Measurements from ENCODE around the gene C19orf44.
"Not testable (repeated sequence)": the region's sequence is repeated elsewhere in the genome, so short reads cannot be mapped to it uniquely, and the experiment has no call there.

Gene C19orf44

DNA sequence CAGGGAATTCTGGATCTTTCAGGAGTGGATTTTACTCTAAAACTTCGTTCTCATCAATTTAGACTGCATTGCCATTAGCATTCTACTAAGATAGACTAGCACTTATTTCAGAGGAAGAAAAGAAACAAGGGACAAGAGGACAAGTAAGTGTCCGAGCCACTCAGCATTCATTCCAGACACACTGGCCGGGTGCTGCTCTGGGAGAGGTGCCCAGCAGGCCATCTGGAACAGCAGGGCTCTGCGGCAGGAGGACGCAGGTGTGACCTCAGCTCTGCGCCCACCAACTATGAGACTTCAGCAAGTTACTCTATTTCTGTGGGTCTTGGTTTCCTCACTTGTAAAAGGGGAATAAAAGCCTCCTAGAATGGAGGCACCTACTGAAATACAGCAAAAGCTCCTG is 28.6 kb upstream of the C19orf44 start:
- no peak for DNase-seq (ENCODE audit: low read depth in 2 of 2)

DNA sequence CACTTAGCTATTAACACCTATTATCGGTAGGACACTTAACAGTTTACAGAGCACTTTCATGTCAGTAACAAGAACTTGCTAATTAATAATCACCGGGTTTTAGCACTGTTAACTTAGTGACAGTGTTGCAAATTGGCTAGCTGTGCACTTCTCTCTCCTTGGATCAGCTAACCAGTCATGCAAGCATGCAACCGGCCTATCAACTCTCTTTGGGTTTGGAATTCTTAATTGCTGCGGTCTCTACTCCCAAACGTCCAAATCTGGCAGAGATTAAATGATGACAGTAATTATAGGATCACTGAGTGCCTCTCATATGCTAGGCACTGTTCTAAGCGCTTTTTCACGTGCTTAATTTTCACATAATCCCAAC is 25.7 kb upstream of the C19orf44 start:
- no peak for DNase-seq (ENCODE audit: low read depth in 2 of 2)

DNA sequence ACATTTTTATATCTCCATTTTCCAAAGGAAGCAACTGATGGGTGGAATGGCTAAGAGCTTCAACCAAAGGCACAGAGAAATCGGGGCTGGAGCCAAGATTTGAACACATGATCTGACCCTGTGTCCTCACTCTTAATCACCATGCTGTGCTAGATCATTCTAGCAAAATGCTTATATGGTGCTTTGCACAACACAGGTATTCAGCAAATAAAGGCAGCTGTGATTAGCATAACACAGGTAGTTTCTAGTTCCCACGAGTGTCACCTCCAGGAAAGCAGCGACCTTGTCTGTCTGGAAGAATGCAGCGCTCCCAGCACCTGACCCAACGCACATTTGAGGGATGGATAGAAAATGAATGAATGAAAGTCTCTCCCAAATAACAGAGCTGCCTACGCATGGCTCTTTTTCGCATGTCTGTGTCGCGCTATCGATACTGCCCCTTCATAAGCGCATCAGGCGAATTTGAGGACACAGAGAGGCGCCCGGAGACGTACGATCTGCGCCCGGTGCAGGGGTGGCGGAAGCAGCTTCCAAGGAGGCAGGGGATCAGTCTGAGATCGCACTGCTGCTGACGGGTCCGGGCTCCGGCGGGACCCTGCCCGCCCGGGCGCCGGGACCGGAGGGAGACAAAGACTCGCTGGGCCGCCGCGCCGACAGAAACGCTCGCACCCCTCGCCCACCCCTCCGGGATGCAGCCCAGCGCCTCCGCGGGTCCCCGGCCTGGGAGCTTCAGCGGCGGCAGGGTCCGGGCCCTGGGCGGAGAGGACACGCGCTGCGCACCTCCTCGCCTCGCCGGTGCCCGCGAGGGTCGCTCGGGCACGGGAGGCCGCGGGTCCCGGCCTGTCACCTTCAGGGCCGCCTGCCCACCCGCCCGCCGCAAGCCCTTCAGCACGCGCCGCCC is 25.0 kb upstream of the C19orf44 start:
- no peak for DNase-seq (ENCODE audit: low read depth in 2 of 2)

DNA sequence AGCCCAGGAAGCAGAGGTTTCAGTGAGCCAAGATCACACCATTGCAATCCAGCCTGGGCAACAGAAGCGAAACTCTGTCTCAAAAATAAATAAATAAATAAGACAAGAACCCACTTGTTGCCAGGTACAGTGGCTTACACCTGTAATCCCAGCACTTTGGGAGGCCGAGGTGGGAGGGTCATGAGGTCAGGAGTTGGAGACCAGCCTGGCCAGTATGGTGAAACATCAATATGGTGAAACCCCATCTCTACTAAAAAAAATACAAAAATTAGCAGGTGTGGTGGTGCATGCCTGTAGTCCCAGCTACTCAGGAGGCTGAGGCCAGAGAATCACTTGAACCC is 23.7 kb upstream of the C19orf44 start:
- not testable (repeated sequence) for DNase-seq (ENCODE audit: low read depth in 2 of 2)

DNA sequence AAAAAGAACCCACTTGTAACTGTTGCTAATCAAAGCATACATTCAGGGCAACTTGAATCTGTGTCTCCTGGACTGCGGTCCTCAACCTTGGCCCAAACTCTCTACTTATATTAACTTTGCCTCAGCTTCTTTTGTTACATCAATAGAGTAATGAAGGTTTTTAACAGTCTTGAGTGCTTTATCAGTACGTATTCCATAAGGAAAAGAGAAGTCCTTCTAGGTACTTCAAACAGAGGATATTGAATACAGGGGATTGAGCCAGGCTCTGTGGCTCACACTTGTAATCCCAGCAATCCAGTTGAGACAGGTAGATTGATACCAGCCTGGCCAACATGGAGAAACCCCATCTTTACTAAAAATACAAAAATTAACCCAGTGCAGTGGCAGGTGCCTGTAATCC is 23.2 kb upstream of the C19orf44 start:
- DNase-seq (ENCODE audit: low read depth in 2 of 2) = no peak

DNA sequence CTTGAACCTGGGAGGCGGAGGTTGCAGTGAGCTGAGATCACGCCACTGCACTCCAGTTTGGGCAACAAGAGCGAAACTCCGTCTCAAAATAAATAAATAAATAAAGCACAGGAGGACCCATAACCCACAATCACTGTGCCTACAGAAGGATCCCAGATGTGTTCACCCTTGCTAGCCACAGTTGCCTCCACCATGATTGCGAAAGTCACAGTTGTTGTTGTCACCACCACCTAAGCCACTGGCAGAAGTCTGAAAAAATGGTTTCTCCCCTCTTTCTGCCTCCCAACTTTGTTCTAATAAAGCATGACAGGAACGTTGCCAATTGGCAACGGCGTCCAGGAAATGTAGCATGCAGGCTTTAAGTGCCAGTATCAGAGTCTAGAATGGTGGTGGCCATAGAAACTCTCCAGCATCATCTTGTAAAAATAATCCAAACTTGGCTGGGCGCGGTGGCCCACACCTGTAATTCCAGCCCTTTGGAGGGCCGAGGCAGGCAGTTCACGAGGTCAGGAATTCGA is 22.3 kb upstream of the C19orf44 start:
- no peak for DNase-seq (ENCODE audit: low read depth in 2 of 2)

DNA sequence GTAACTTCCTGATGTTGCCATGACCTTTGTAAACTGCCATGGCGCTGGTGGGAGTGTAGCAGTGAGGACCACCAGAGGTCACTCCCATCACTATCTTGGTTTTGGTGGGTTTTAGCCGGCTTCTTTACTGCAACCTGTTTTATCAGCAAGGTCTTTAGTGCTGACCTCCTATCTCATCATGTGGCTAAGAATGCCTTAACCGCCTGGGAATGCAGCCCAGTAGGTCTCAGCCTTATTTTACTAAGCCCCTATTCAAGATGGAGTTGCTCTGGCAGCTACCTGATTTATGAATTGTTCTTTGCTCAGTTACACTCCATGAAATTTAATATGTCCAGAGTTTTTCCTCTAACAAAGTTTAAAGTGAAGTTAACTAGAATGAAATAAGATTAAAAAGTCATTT is 19.8 kb upstream of the C19orf44 start:
- DNase-seq (ENCODE audit: low read depth in 2 of 2) = no peak

DNA sequence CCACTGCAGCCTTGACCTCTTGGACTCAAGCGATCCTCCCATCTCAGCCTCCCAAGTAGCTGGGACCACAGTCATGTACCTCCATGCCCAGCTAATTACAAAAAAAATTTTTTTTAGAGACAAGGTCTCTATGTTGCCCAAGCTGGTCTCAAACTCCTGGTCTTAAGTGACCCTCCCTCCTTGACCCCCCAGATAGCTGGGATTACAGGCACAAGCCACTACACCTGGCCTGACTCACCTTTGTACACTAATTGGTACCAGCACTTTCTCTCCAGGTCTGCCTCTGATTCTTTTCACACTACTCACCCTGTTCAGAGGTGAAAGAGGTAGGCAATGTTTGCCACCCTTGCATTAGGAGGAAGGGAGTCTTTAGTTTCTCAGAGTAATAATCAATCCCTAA is 18.9 kb upstream of the C19orf44 start:
- DNase-seq (ENCODE audit: low read depth in 2 of 2) = no peak

DNA sequence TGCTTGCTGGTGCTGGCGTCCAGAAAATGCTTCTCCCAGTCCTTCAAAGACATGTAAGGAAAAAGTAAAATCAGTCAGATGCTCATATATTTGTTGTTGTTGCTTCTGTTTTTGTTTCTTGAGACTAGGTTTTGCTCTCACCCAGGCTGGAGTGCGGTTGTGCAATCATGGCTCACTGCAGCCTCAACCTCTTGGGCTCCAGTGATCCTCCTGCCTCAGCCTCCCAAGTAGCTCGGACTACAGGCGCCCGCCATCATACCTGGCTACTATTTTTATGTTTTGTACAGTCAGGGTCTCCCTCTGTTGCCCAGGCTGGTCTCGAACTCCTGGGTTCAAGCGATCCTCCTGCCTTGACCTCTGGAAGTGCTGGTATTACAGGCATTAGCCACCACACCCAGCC is 13.4 kb upstream of the C19orf44 start:
- DNase-seq (ENCODE audit: low read depth in 2 of 2) = no peak

DNA sequence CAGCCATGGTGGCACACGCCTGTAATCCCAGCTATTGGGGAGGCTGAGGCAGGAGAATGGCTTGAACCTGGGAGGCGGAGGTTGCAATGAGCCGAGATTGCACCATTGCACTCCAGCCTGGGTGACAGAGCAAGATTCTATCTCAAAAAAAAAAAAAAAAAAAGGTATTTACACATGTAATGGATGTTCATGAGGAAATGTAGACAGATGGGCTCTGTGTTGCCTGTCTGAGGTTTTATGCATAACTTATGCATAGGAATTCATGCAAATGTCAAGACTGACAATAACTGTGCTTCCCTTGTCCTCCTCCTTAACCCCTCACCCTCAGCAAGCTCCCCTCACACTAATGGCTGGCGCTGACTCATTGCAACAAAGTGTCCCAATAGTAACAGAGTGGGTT is 9.7 kb upstream of the C19orf44 start:
- not testable (repeated sequence) for DNase-seq (ENCODE audit: low read depth in 2 of 2)

DNA sequence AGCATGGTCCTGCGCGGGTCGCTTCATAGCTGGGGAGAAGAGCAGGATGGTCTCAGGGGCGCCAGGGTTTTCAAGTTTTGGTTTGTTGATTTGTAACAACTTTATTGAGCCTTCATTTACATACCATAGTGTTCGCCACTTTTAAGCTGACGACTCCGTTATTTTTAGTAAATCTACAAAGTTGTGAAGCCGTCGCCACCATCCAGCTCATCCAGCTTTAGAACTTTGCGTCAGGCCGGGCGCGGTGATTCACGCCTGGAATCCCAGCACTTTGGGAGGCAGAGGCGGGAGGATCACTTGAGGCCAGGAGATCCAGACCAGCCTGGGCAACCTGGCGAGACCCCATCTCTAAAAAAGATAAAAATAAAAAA is 404 bp downstream of the C19orf44 start:
- DNase-seq (ENCODE audit: low read depth in 2 of 2) = no peak

DNA sequence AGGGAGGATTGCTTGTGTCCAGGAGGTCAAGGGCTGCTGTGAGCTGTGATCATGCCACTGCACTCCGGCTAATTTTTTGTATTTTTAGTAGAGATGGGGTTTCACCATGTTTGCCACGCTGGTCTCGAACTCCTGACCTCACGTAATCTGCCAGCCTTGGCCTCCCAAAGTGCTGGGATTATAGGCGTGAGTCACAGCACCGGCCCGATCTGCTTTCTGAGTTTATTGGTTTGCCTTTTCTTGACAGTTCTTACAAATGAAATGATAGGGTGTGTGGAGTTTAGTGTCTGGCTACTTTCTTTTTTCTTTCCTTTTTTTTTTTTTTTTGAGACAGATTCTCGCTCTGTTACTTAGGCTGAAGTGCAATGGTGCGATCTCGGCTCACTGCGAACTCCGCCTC is 848 bp downstream of the C19orf44 start:
- no peak for DNase-seq (ENCODE audit: low read depth in 2 of 2)

DNA sequence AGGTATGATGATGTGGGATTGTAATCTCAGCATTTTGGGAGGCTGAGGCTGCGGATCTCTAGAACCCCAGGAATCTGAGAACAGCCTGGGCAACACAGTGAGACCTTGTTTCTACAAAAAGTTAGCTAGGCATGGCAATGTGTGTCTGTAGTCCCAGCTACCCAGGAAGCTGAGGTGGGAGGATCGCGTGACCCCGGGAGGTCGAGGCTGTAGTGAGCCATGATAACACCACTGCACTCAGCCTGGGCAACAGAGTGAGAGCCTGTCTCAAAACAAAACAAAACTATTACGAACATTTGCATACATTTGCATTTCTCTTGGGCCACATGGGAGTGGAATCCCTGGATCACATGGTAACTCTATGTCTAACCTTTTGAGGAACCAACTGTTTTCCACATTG is 1.6 kb downstream of the C19orf44 start:
- DNase-seq (ENCODE audit: low read depth in 2 of 2) = no peak

DNA sequence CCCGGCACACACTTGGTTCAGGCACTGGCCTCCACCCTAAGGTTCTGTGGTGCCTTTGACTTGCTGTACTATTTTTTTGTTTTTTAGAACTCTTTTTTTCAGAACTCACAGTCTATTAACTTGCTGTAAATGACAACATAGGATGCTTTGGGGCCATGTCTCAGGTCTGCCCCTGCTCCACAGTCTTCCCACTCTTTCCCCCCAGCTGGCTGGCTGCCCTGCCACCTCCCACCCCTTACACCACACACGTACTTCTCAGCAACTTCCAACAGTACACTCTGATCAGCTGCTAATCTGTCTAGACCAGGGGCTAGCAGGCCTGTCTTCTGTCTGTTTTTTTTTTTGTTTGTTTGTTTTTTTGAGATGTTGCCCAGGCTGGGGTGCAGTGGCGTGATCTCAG is 8.1 kb downstream of the C19orf44 start:
- DNase-seq (ENCODE audit: low read depth in 2 of 2) = no peak

DNA sequence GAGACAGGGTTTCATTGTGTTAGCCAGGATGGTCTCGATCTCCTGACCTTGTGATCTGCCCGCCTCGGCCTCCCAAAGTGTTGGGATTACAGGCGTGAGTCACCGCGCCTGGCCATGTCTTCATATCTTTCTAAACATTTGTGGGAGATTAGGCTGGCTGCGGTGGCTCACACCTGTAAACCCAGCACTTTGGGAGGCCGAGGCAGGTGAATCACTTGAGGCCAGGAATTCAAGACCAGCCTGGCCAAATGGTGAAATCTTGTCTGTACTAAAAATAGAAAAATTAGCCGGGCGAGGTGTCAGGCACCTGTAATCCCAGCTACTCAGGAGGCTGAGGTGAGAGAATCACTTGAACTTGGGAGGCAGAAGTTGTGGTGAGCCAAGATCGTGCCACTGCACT is 10.0 kb downstream of the C19orf44 start:
- DNase-seq (ENCODE audit: low read depth in 2 of 2) = not testable (repeated sequence)

DNA sequence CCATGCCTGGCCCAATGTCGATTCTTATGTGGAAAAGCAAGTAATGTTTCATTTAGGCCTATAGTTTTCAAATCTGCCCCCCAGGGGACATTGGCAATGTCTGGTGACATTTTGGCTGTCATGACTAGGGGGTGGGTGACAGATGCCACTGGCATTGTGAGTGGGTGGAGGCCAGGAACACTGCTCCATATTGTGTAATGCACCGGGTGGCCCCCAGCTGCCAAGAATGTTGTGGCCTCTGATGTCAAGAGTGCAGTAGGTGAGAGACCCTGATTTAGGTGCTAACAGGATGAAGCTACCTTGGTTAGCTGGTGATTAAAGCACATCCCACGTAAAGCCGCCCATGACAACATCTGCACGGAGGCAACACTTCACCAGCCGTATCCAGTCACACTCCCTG is 10.8 kb downstream of the C19orf44 start:
- DNase-seq (ENCODE audit: low read depth in 2 of 2) = no peak

DNA sequence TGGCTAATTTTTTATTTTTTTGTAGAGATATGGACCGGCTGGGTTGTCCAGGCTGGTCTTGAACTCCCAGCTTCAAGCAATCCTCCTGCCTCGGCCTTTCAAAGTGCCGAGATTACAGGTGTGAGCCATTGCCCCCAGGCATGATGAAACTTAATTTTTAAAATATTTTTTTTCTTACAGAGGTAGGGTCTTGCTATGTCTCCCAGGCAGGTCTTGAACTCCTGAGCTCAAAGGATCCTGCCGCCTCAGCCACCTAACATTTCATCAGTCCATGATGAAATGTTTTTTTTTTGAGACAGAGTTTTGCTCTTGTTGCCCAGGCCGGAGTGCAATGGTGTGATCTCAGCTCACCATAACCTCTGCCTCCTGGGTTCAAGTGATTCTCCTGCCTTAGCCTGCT is 12.4 kb downstream of the C19orf44 start:
- DNase-seq (ENCODE audit: low read depth in 2 of 2) = no peak

DNA sequence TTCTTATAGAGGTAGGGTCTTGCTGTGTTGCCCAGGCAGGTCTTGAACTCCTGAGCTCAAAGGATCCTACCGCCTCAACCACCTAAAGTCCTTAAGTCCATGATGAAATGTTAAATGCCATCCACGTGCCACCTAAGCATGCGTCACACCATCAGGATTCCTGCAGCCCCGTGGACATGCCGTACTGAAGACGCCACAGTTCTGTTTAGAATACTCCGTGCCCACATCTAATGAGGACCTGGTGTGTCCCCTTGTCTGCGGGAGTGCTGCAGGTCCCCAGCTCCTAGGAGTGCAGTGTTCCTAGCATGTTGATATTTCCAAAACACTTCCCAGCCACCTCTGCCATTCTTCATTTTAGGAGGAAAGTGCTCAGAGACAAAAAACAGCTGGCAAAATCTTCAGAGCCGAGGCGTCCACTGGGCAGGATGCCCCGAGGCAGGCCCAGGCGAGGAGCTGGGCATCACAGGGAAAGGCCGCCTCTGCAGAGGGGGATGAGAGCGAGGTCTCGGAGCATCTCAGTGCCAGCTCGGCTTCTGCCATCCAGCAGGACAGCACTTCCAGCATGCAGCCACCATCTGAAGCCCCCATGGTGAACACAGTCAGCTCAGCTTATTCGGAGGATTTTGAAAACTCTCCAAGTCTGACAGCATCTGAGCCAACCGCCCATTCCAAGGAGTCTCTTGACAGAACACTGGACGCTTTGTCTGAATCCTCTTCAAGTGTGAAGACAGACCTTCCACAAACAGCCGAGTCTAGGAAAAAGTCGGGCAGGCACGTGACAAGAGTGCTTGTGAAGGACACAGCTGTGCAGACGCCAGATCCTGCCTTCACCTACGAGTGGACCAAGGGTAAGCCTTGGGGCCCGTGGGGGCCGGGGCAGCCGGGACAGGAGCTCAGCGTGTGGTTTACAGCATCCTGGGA is 13.2 kb downstream of the C19orf44 start:
- no peak for DNase-seq (ENCODE audit: low read depth in 2 of 2)

DNA sequence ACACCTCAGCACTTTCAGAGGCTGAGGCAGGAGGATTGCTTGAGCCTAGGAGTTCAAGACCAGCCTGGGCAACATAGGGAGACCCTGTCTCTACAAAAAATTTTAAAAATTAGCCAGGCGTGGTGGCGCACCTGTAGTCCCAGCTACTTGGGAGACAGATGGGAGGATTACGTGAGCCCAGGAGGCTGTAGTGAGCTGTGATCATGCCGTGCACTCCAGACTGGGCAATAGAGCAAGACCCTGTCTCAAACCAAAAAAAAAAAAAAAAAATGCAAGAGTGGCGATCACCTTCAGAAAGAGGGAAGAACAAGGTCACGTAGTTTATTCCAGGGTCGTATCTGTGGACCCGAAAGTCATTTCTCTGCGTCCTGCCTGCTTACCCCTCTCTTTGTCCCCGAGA is 16.4 kb downstream of the C19orf44 start:
- not testable (repeated sequence) for DNase-seq (ENCODE audit: low read depth in 2 of 2)

DNA sequence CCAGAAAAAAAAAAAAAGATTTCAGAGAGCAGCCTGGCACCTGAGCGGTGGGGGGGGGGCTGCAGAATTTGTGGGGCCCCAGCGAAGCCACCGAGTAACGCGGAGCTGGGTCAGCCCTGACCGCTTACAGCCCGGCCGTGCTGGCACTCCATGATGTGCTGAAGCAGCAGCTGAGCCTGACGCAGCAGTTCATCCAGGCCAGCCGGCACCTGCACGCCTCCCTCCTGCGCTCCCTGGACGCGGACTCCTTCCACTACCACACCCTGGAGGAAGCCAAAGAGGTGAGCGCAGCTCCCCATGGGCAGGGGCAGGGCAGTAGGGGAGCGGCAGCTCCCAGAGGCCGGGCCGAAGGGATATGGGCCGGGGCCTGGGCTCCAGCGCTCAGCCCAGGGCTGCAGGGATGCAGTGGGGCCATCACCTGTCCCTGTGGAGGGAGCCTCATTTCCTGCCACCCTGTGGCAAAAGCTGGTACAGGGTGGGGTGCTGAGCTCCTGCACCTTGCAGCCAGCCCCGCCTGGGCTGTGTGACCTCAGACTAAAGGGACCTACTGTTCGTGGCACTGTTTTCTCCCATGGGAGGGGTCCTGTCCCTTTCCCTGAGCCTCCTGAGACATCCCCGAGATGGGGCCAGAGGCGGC is 18.3 kb downstream of the C19orf44 start:
- DNase-seq (ENCODE audit: low read depth in 2 of 2) = no peak

DNA sequence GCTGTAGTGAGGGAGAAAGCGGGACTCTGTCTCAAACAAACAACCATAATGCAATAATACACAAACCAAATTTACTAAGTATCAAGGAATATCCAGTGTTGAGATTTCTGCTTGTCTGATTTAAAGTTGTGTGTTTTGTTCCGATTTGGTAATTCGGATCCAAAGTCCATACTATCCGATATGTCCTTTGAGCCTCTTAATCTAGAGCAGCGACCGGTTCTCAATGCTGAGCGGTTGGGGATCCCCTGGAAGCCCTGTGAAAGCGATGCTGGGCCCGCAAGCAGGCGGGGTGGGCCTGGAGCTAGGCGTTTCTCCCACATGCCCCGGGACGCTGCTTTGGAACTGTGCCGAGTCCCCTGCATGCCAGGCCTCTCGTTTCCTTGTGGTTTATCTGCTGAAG is 20.2 kb downstream of the C19orf44 start:
- DNase-seq (ENCODE audit: low read depth in 2 of 2) = no peak

DNA sequence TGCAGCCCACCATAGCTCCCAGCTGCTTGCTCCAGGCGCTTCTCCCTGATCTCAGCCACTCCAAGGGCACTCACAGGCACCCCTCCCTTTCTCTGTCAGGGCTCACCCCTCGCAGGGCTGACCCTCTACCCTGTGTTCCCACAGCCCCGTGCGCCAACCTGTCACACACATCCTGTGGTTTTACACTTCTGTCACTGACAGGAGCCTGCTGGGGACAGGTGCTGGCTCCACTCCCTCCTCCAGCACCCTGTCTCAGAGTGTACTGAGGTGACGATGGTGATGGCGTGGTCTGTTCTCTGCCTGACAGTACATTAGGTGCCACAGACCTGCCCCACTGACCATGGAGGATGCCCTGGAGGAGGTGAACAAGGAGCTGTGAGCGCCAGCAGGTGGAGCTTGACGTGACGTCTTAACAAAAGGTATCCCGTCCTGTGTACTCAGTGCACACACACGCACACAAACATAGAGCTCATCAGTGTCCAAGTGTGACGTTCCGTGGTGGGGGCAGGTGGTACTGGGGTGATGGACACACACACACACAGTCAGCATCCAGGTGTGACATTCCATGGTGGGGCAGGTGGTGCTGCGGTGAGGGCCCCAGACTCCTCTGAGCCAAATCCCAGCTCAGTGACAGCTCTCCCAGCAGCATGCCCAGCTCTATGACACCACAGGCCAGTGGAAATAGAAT is 20.9 kb downstream of the C19orf44 start:
- no peak for DNase-seq (ENCODE audit: low read depth in 2 of 2)
